Esophagus muscularis mucosa (tissue), 4 donors: Measurements from ENCODE around the gene GRID1. TPM values are rescaled to one million over a fixed set of nuclear protein-coding genes. Genes with fewer than 3 reads are reported as not detected.
A peak's percentile ranks its signal among the peaks of the same experiment; 100 is the strongest.

Source experiments
- DNase-seq: peaks from one replicate; pipeline ENCODE4 v3.0.0-alpha.2; 2017; ENCODE audit errors: extremely low spot score
- H3K27ac ChIP-seq, 4 donors: fragments of 200-600 bp; sonication (generic); replicated peaks in 1 of 4; 1 replicate in 3 of 4; 2 replicates in 1 of 4; pipeline ENCODE4 v1.5.1; 2016 to 2019; ENCODE audit warnings: mild to moderate bottlenecking in 1 of 4
- H3K27me3 ChIP-seq, 4 donors: fragments of 200-600 bp; sonication (generic); one replicate each; pipeline versions ENCODE4 v1.5.1 to v1.6.0; 2016 to 2019
- H3K36me3 ChIP-seq, 4 donors: fragments of 200-600 bp; sonication (generic); one replicate each; pipeline ENCODE4 v1.5.1; 2016 to 2019
- H3K4me1 ChIP-seq, 4 donors: fragments of 200-600 bp; sonication (generic); one replicate each; pipeline ENCODE4 v1.5.1; 2016 to 2019
- H3K4me3 ChIP-seq, 4 donors: fragments of 200-600 bp; sonication (generic); 1 replicate in 2 of 4; 2 replicates in 2 of 4; pipeline ENCODE4 v1.5.1; 2016 to 2019; ENCODE audit warnings: mild to moderate bottlenecking in 4 of 4, moderate library complexity in 1 of 4
- H3K9me3 ChIP-seq, 4 donors: fragments of 200-600 bp; sonication (generic); 1 replicate in 3 of 4; 2 replicates in 1 of 4; pipeline ENCODE4 v1.5.1; 2016 to 2019
- CTCF ChIP-seq, 3 experiments: fragments of 200-600 bp in 2 of 3; fragments of 450-650 bp in 1 of 3; sonication (generic) in 2 of 3; IDR thresholded peaks; one replicate each; pipeline ENCODE4 v1.5.1; 2017 to 2019; ENCODE audit warnings: antibody characterized with exemption in 3 of 3, mild to moderate bottlenecking in 2 of 3, moderate library complexity in 1 of 3
- EP300 ChIP-seq: sonication (generic); formaldehyde crosslinking; IDR thresholded peaks from one replicate; pipeline ENCODE4 v1.6.1; 2017; ENCODE audit warnings: antibody characterized with exemption
- POLR2A ChIP-seq: fragments of 450-650 bp; IDR thresholded peaks from one replicate; pipeline ENCODE4 v1.6.1; 2017; ENCODE audit warnings: antibody characterized with exemption, moderate library complexity, mild to moderate bottlenecking, low read depth
- POLR2AphosphoS5 ChIP-seq, 2 donors: sonication (generic); formaldehyde crosslinking; IDR thresholded peaks; one replicate each; pipeline ENCODE4 v1.6.1; 2017; ENCODE audit warnings: antibody characterized with exemption in 2 of 2
- WGBS: methylation state at CpG from one replicate; pipeline ENCODE4 v1.1.5; 2018; 5-methylcytosine and 5-hydroxymethylcytosine counted together
- intact Hi-C: fragments of 100-400 bp; cut with DNase I; formaldehyde crosslinking; loops from one replicate; pipeline ENCODE4 v1.15.1; 2023
- total RNA-seq, 4 donors: library from RNA; depleted of rRNA; stranded (reverse); fragments of >200 nt; gene quantifications; one replicate each; pipeline versions ENCODE4 v1.1.0 to v1.2.1, GENCODE V29; 2016

GRID1 gene
- total RNA-seq, 4 donors from 2014 or later, result under 0.01 to 1.3 (median 1.1) TPM

GRCh38 chr10:86367152-86367951 is 757 bp upstream of the GRID1 start:
- Histone ChIP-seq H3K27me3 (peaks cover 10 to 99% (median 41%) of the 10 kb centered on the region in 4 donors), H3K27ac (no peak overlapping the region), H3K36me3 (no peaks in the 10 kb centered on the region), H3K4me3 (peak overlapping the region; percentile 57 to 69 (median 60)), H3K4me1 (peaks cover 18 to 53% (median 46%) of the 10 kb centered on the region in 4 donors), H3K9me3 (no peaks in the 10 kb centered on the region)
- DNase-seq, result no peak
- intact Hi-C loops, result no loop called here
- 0% methylated on average over 1 of the region's 62 CpGs for WGBS
- TF ChIP-seq POLR2A (no peak), CTCF (IDR thresholded peaks at IDR 0.05) (no peak), EP300 (no peak), POLR2AphosphoS5 (IDR thresholded peaks at IDR 0.05) (no peak)

GRCh38 chr10:86366902-86367151 is 232 bp upstream of the GRID1 start:
- intact Hi-C loops, result no loop called here
- Histone ChIP-seq H3K4me3 (peak overlapping the region; percentile 57 to 69 (median 60)), H3K27ac (peak overlapping the region in 1 of 4 donors; percentile 2), H3K9me3 (no peaks in the 10 kb centered on the region), H3K36me3 (no peaks in the 10 kb centered on the region), H3K27me3 (peaks cover 10 to 95% (median 41%) of the 10 kb centered on the region in 4 donors), H3K4me1 (peaks cover 22 to 53% (median 46%) of the 10 kb centered on the region in 4 donors)
- WGBS, result no CpG with 5 or more reads among the region's 38 CpGs
- TF ChIP-seq POLR2AphosphoS5 (IDR thresholded peaks at IDR 0.05) (no peak), CTCF (IDR thresholded peaks at IDR 0.05) (no peak), EP300 (no peak), POLR2A (no peak)
- DNase-seq, result no peak

- Histone ChIP-seq H3K4me3 (peak overlapping the region; percentile 57 to 69 (median 60)), H3K9me3 (no peaks in the 10 kb centered on the region), H3K27ac (no peak overlapping the region), H3K36me3 (no peaks in the 10 kb centered on the region), H3K4me1 (peaks cover 28 to 53% (median 46%) of the 10 kb centered on the region in 4 donors), H3K27me3 (peaks cover 10 to 82% (median 41%) of the 10 kb centered on the region in 4 donors)
- WGBS, result 4% methylated on average over 36 of the region's 47 CpGs
- no peak for TF ChIP-seq POLR2AphosphoS5 (IDR thresholded peaks at IDR 0.05)
- no peak for TF ChIP-seq CTCF (IDR thresholded peaks at IDR 0.05)
- TF ChIP-seq EP300, result no peak
- TF ChIP-seq POLR2A, result no peak
- intact Hi-C loops, result no loop called here
- DNase-seq, result no peak
These were observed 1.1 kb downstream of the GRID1 start for GRCh38 chr10:86365346-86366032.

- DNase-seq, result no peak
- TF ChIP-seq EP300 (no peak), POLR2AphosphoS5 (IDR thresholded peaks at IDR 0.05) (no peak), POLR2A (no peak), CTCF (IDR thresholded peaks at IDR 0.05) (no peak)
- intact Hi-C loops, result no loop called here
- Histone ChIP-seq H3K36me3 (no peaks in the 10 kb centered on the region), H3K27ac (no peak overlapping the region), H3K9me3 (no peaks in the 10 kb centered on the region), H3K4me1 (peaks cover 33 to 53% (median 46%) of the 10 kb centered on the region in 4 donors), H3K27me3 (peaks cover 10 to 75% (median 41%) of the 10 kb centered on the region in 4 donors), H3K4me3 (peak overlapping the region; percentile 57 to 69 (median 60))
- WGBS, result 22% methylated on average over 20 of the region's 46 CpGs
These were observed 1.9 kb downstream of the GRID1 start for GRCh38 chr10:86364491-86365345.
